Loucy (cell line): ENCODE measurements around the gene SERTM1.

ENCODE experiments used
- H2AFZ ChIP-seq: fragments of 200-600 bp; sonication (generic); 2 replicates; pipeline ENCODE4 v1.6.0; 2016; ENCODE audit warnings: antibody characterized with exemption, mild to moderate bottlenecking, low read length, moderate library complexity
- H3F3A ChIP-seq: fragments of 200-600 bp; 2 replicates; pipeline ENCODE4 v1.6.0; 2016; ENCODE audit warnings: antibody characterized with exemption, low read depth, mild to moderate bottlenecking
- H3K27me3 ChIP-seq: fragments of 200-600 bp; sonication (generic); 2 replicates; pipeline ENCODE4 v1.6.1; 2014; ENCODE audit warnings: low read length, mild to moderate bottlenecking; ENCODE audit not compliant: insufficient read depth, poor library complexity, severe bottlenecking
- H3K36me3 ChIP-seq: fragments of 200-600 bp; sonication (generic); 2 replicates; pipeline ENCODE4 v1.6.1; 2016; ENCODE audit warnings: low read length; ENCODE audit not compliant: insufficient read depth
- H3K4me1 ChIP-seq: fragments of 200-600 bp; sonication (generic); 2 replicates; pipeline ENCODE4 v1.5.1; 2014; ENCODE audit warnings: low read length, mild to moderate bottlenecking; ENCODE audit not compliant: insufficient read depth, poor library complexity, severe bottlenecking
- H3K4me2 ChIP-seq: fragments of 200-600 bp; sonication (generic); 2 replicates; pipeline ENCODE4 v1.6.0; 2014; ENCODE audit warnings: antibody characterized with exemption, low read length, low read depth, mild to moderate bottlenecking; ENCODE audit not compliant: poor library complexity, severe bottlenecking
- H3K4me3 ChIP-seq: fragments of 200-600 bp; sonication (generic); 2 replicates; pipeline ENCODE4 v1.5.1; 2014; ENCODE audit warnings: low read length, mild to moderate bottlenecking, mixed read lengths; ENCODE audit not compliant: poor library complexity, severe bottlenecking
- H3K79me2 ChIP-seq: fragments of 200-600 bp; sonication (generic); 2 replicates; pipeline ENCODE4 v1.6.1; 2014; ENCODE audit warnings: low read length; ENCODE audit not compliant: insufficient read depth
- H3K9ac ChIP-seq: fragments of 200-600 bp; sonication (generic); 2 replicates; pipeline ENCODE4 v1.6.0; 2014; ENCODE audit warnings: mild to moderate bottlenecking, low read depth, low read length, moderate library complexity; ENCODE audit not compliant: poor library complexity, severe bottlenecking
- H3K9me2 ChIP-seq: fragments of 200-600 bp; sonication (generic); replicated peaks from 2 replicates; pipeline ENCODE4 v1.6.1; 2016; ENCODE audit warnings: low read depth, low read length, mixed read lengths
- H3K9me3 ChIP-seq: fragments of 200-600 bp; sonication (generic); 2 replicates; pipeline ENCODE4 v1.6.1; 2014; ENCODE audit warnings: mild to moderate bottlenecking, antibody characterized with exemption, low read length, low read depth; ENCODE audit not compliant: insufficient read depth
- H4K20me1 ChIP-seq: fragments of 200-600 bp; sonication (generic); 2 replicates; pipeline ENCODE4 v1.6.0; 2014; ENCODE audit warnings: antibody characterized with exemption, low read length, mild to moderate bottlenecking; ENCODE audit not compliant: insufficient read depth, poor library complexity, severe bottlenecking
- CTCF ChIP-seq: fragments of 200-600 bp; sonication (generic); conservative IDR thresholded peaks from 2 replicates; pipeline ENCODE4 v1.5.1; 2014; ENCODE audit warnings: mild to moderate bottlenecking, antibody characterized with exemption, low read length
- EZH2phosphoT487 ChIP-seq: fragments of 200-600 bp; IDR thresholded peaks from 2 replicates; pipeline ENCODE4 v1.6.1; 2018; ENCODE audit warnings: antibody characterized with exemption, mild to moderate bottlenecking, moderate library complexity, borderline replicate concordance

SERTM1 gene

GRCh38 chr13:36696410-36697010, 22.7 kb downstream of the SERTM1 start:
- H3K9me2 ChIP-seq, result no peaks in the 10 kb centered on the region
- no peaks in the 10 kb centered on the region for H3K9me3 ChIP-seq
- H3K79me2 ChIP-seq, result no peaks in the 10 kb centered on the region
- H3F3A ChIP-seq, result no peaks in the 10 kb centered on the region
- no peak overlapping the region for H3K4me2 ChIP-seq
- no peak overlapping the region for H3K9ac ChIP-seq
- TF ChIP-seq EZH2phosphoT487 (no peak), CTCF (no peak)
- no peak overlapping the region for H3K4me3 ChIP-seq
- no peaks in the 10 kb centered on the region for H4K20me1 ChIP-seq
- no peak overlapping the region for H2AFZ ChIP-seq
- no peaks in the 10 kb centered on the region for H3K36me3 ChIP-seq
- H3K27me3 ChIP-seq, result no peaks in the 10 kb centered on the region
- no peaks in the 10 kb centered on the region for H3K4me1 ChIP-seq

DNA sequence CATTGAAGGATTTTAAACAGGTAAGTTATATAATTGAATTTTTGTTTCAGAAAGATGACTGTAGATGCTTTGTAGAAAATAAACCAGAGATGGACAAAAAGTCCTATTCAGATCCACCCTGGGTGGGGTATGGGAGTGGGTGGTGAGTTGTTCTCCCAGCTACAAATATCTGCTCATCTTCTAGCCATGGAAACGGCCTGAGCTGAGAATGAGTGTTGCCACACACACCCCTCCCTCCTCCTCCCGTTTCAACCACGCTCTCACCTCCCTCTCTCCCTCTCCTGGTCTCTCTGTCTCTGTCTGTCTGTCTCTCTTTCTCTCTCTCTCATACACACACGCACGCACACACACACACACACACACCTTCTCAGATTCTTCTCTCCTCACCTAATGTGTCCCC, 26.4 kb downstream of the SERTM1 start:
- no peaks in the 10 kb centered on the region for H3K9me2 ChIP-seq
- no peak overlapping the region for H3K4me2 ChIP-seq
- no peak overlapping the region for H3K9ac ChIP-seq
- H3K9me3 ChIP-seq, result no peaks in the 10 kb centered on the region
- no peaks in the 10 kb centered on the region for H3F3A ChIP-seq
- TF ChIP-seq CTCF (no peak), EZH2phosphoT487 (no peak)
- H3K4me3 ChIP-seq, result no peak overlapping the region
- no peaks in the 10 kb centered on the region for H3K4me1 ChIP-seq
- H4K20me1 ChIP-seq, result no peaks in the 10 kb centered on the region
- H2AFZ ChIP-seq, result no peak overlapping the region
- no peaks in the 10 kb centered on the region for H3K36me3 ChIP-seq
- no peaks in the 10 kb centered on the region for H3K27me3 ChIP-seq
- H3K79me2 ChIP-seq, result no peaks in the 10 kb centered on the region

DNA sequence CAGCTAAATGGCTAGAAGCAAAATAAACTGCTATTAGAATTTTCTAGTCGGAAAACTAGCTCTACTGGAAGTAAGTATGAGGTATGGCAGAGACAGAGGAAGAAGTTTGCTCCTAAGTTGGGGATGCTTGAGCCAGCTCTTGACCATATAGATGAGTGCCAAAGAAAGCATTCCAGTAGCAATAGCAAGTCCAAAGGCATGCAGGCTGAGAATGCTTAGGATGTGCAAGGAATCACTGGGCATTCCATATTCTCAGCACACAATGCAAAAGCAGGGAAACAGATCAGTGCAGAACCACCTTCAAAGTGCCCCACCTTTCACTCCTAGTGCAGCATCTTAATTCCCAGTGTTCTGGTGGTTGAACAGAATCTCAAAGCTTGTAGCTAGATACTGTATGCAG, 32.9 kb downstream of the SERTM1 start:
- Histone ChIP-seq H2AFZ (no peak overlapping the region), H3K9me2 (no peaks in the 10 kb centered on the region), H4K20me1 (no peaks in the 10 kb centered on the region), H3K79me2 (no peaks in the 10 kb centered on the region), H3F3A (no peaks in the 10 kb centered on the region), H3K4me2 (no peak overlapping the region), H3K9ac (no peak overlapping the region), H3K4me1 (no peaks in the 10 kb centered on the region), H3K36me3 (no peaks in the 10 kb centered on the region), H3K4me3 (no peak overlapping the region), H3K9me3 (no peaks in the 10 kb centered on the region), H3K27me3 (no peaks in the 10 kb centered on the region)
- TF ChIP-seq CTCF (no peak), EZH2phosphoT487 (no peak)
